Activated CD4-positive, alpha-beta T cell treated with anti-CD3 and anti-CD28 coated beads, Interleukin-2, amount 10 ng/mL, durations not matched to agents 24 days and 14 days (primary cell): Measurements from ENCODE around the gene ITPA. TPM values are rescaled to one million over a fixed set of nuclear protein-coding genes. Genes with fewer than 3 reads are reported as not detected.
A peak's percentile ranks its signal among the peaks of the same experiment; 100 is the strongest.
"Not testable (repeated sequence)": the region's sequence is repeated elsewhere in the genome, so short reads cannot be mapped to it uniquely, and the experiment has no call there.

Experiments used
- DNase-seq: peaks from one replicate; pipeline ENCODE4 v3.0.0; 2022
- H3K27ac Mint-ChIP-seq: one replicate; pipeline ENCODE4 v1.8.0; 2022; ENCODE audit warnings: mild to moderate bottlenecking, mixed read lengths
- H3K27me3 Mint-ChIP-seq: one replicate; pipeline ENCODE4 v1.8.0; 2022; ENCODE audit warnings: mixed read lengths
- H3K36me3 Mint-ChIP-seq: one replicate; pipeline ENCODE4 v1.8.0; 2022; ENCODE audit warnings: low read depth, mild to moderate bottlenecking, mixed read lengths
- H3K4me1 Mint-ChIP-seq: one replicate; pipeline ENCODE4 v1.8.0; 2021; ENCODE audit warnings: mixed read lengths
- H3K4me3 Mint-ChIP-seq: one replicate; pipeline ENCODE4 v1.8.0; 2022; ENCODE audit warnings: mild to moderate bottlenecking, moderate library complexity, mixed read lengths
- H3K9me3 Mint-ChIP-seq: one replicate; pipeline ENCODE4 v1.8.0; 2021; ENCODE audit warnings: mixed read lengths
- intact Hi-C: fragments of 100-400 bp; cut with micrococcal nuclease; formaldehyde crosslinking; loops from one replicate; pipeline ENCODE4 v1.15.1; 2023
- total RNA-seq: library from RNA; stranded (reverse); gene quantifications from 2 replicates; pipeline ENCODE4 v1.2.3, GENCODE V29; 2022

ITPA gene
- total RNA-seq, 1 donor from 2014 or later, result 103 TPM

- H3K9me3 Mint-ChIP-seq, H3K27ac Mint-ChIP-seq, intact Hi-C loops, H3K27me3 Mint-ChIP-seq, H3K4me3 Mint-ChIP-seq, H3K4me1 Mint-ChIP-seq, H3K36me3 Mint-ChIP-seq, DNase-seq: not testable (repeated sequence)
These were observed 26.9 kb upstream of the ITPA start for GRCh38 chr20:3182429-3182828.

GRCh38 chr20:3183896-3184612, 25.2 kb upstream of the ITPA start:
- Mint-ChIP-seq H3K27me3 (no peaks in the 10 kb centered on the region), H3K36me3 (peaks cover 8% of the 10 kb centered on the region), H3K27ac (no peak overlapping the region), H3K4me3 (no peak overlapping the region), H3K4me1 (no peaks in the 10 kb centered on the region), H3K9me3 (no peaks in the 10 kb centered on the region)
- DNase-seq, result no peak
- intact Hi-C loops, result no loop called here

GRCh38 chr20:3187861-3188260, 21.4 kb upstream of the ITPA start:
- H3K27me3 Mint-ChIP-seq, H3K27ac Mint-ChIP-seq, H3K4me1 Mint-ChIP-seq, DNase-seq, intact Hi-C loops, H3K4me3 Mint-ChIP-seq, H3K9me3 Mint-ChIP-seq: not testable (repeated sequence)
- peaks cover 38% of the 10 kb centered on the region for H3K36me3 Mint-ChIP-seq

- Mint-ChIP-seq H3K9me3 (no peaks in the 10 kb centered on the region), H3K27me3 (no peaks in the 10 kb centered on the region), H3K27ac (no peak overlapping the region), H3K4me1 (peaks cover 3% of the 10 kb centered on the region), H3K36me3 (peaks cover 40% of the 10 kb centered on the region), H3K4me3 (no peak overlapping the region)
- DNase-seq, result no peak
- intact Hi-C loops, result no loop called here
These were observed 20.4 kb upstream of the ITPA start for GRCh38 chr20:3188823-3189413.

- Mint-ChIP-seq H3K27ac (no peak overlapping the region), H3K4me1 (peaks cover 3% of the 10 kb centered on the region), H3K4me3 (no peak overlapping the region), H3K36me3 (peaks cover 41% of the 10 kb centered on the region), H3K27me3 (no peaks in the 10 kb centered on the region), H3K9me3 (no peaks in the 10 kb centered on the region)
- intact Hi-C loops, result no loop called here
- no peak for DNase-seq
These were observed 19.7 kb upstream of the ITPA start for GRCh38 chr20:3189561-3190131.

GRCh38 chr20:3190681-3191111, 18.6 kb upstream of the ITPA start:
- Mint-ChIP-seq H3K36me3 (peaks cover 46% of the 10 kb centered on the region), H3K27me3 (no peaks in the 10 kb centered on the region), H3K4me1 (peaks cover 6% of the 10 kb centered on the region), H3K4me3 (no peak overlapping the region), H3K9me3 (no peaks in the 10 kb centered on the region), H3K27ac (no peak overlapping the region)
- DNase-seq, result no peak
- intact Hi-C loops, result no loop called here

GRCh38 chr20:3192226-3193015, 16.9 kb upstream of the ITPA start:
- H3K4me3 Mint-ChIP-seq, result no peak overlapping the region
- intact Hi-C loops, result no loop called here
- H3K9me3 Mint-ChIP-seq, result no peaks in the 10 kb centered on the region
- H3K27me3 Mint-ChIP-seq, result no peaks in the 10 kb centered on the region
- H3K36me3 Mint-ChIP-seq, result peaks cover 58% of the 10 kb centered on the region
- H3K4me1 Mint-ChIP-seq, result peaks cover 9% of the 10 kb centered on the region
- no peak for DNase-seq
- H3K27ac Mint-ChIP-seq, result no peak overlapping the region

- no peak for DNase-seq
- Mint-ChIP-seq H3K4me1 (peaks cover 9% of the 10 kb centered on the region), H3K27ac (no peak overlapping the region), H3K4me3 (no peak overlapping the region), H3K36me3 (peaks cover 63% of the 10 kb centered on the region), H3K9me3 (no peaks in the 10 kb centered on the region), H3K27me3 (no peaks in the 10 kb centered on the region)
- intact Hi-C loops, result no loop called here
These were observed 15.3 kb upstream of the ITPA start for GRCh38 chr20:3193806-3194616.

GRCh38 chr20:3194617-3195280, 14.5 kb upstream of the ITPA start:
- no peaks in the 10 kb centered on the region for H3K27me3 Mint-ChIP-seq
- DNase-seq, result no peak
- no peak overlapping the region for H3K4me3 Mint-ChIP-seq
- no peak overlapping the region for H3K27ac Mint-ChIP-seq
- intact Hi-C loops, result no loop called here
- H3K4me1 Mint-ChIP-seq, result peaks cover 12% of the 10 kb centered on the region
- H3K36me3 Mint-ChIP-seq, result peaks cover 65% of the 10 kb centered on the region
- no peaks in the 10 kb centered on the region for H3K9me3 Mint-ChIP-seq

GRCh38 chr20:3195590-3196237, 13.6 kb upstream of the ITPA start:
- intact Hi-C loops, result no loop called here

GRCh38 chr20:3199206-3199605, 10.1 kb upstream of the ITPA start:
- Mint-ChIP-seq H3K9me3 (no peaks in the 10 kb centered on the region), H3K36me3 (peaks cover 54% of the 10 kb centered on the region), H3K27me3 (no peaks in the 10 kb centered on the region), H3K4me3 (no peak overlapping the region), H3K4me1 (peaks cover 16% of the 10 kb centered on the region), H3K27ac (peak overlapping the region; percentile 19)
- intact Hi-C loops, result no loop called here
- no peak for DNase-seq

More at GRCh38 chr20:3195590-3196237, 13.6 kb upstream of the ITPA start:
- peaks cover 68% of the 10 kb centered on the region for H3K36me3 Mint-ChIP-seq
- no peaks in the 10 kb centered on the region for H3K9me3 Mint-ChIP-seq
- no peak for DNase-seq
- H3K27ac Mint-ChIP-seq, result peak overlapping the region; percentile 34
- H3K4me3 Mint-ChIP-seq, result no peak overlapping the region
- H3K4me1 Mint-ChIP-seq, result peaks cover 9% of the 10 kb centered on the region
- H3K27me3 Mint-ChIP-seq, result no peaks in the 10 kb centered on the region

GRCh38 chr20:3199976-3200755, 9.1 kb upstream of the ITPA start:
- no peak for DNase-seq

More at GRCh38 chr20:3199976-3200755, 9.1 kb upstream of the ITPA start:
- Mint-ChIP-seq H3K4me1 (peaks cover 17% of the 10 kb centered on the region), H3K9me3 (no peaks in the 10 kb centered on the region), H3K36me3 (peaks cover 52% of the 10 kb centered on the region), H3K27ac (no peak overlapping the region), H3K4me3 (no peak overlapping the region), H3K27me3 (no peaks in the 10 kb centered on the region)
- intact Hi-C loops, result loop anchor here (5.0 kb wide), 1 partner anchor 43 kb away; the partner anchor contains the start of genes FASTKD5 and UBOX5
